ENCODE results near the gene TGFBR2. TPM values are rescaled to one million over a fixed set of nuclear protein-coding genes. Genes with fewer than 3 reads are reported as not detected.

Gene TGFBR2
- total RNA-seq = 71.5 and 72.1 TPM in 2 replicates
- long read RNA-seq, full-length matches to known transcripts = 1 of 51 reads
- long read RNA-seq, partial matches to known transcripts = 49 of 51 reads
- long read RNA-seq, other reads (novel, unspliced or antisense) = 1 of 51 reads

- Mint-ChIP-seq H3K9me3 (ENCODE audit: unreplicated experiment) (no peaks in the 10 kb centered on the region), H3K4me1 (ENCODE audit: unreplicated experiment) (peaks cover 42% of the 10 kb centered on the region), H3K27ac (ENCODE audit: unreplicated experiment) (peak within 1 kb of the TSS; percentile 88), H3K4me3 (ENCODE audit: unreplicated experiment) (peak within 1 kb of the TSS; percentile 92), H3K27me3 (ENCODE audit: unreplicated experiment) (no peaks in the 10 kb centered on the region), H3K36me3 (ENCODE audit: unreplicated experiment) (peaks cover 7% of the 10 kb centered on the region)
- TF ChIP-seq CTCF (IDR thresholded peaks at IDR 0.05) = no peak
- DNase-seq (ENCODE audit: extremely low spot score, unreplicated experiment) = peak; percentile 96
Observed at GRCh38 chr3:30606301-30607031, at the start of gene TGFBR2. Gene TGFBR2 (plus strand): TSS chr3:30606601. CDS start chr3:30606884, 283 bp downstream.

GRCh38 chr3:30557746-30558303, 48.6 kb upstream of the TGFBR2 start:
- DNase-seq (ENCODE audit: extremely low spot score, unreplicated experiment) = no peak
- Mint-ChIP-seq H3K4me3 (ENCODE audit: unreplicated experiment) (no peak overlapping the region), H3K27ac (ENCODE audit: unreplicated experiment) (no peak overlapping the region), H3K36me3 (ENCODE audit: unreplicated experiment) (no peaks in the 10 kb centered on the region), H3K4me1 (ENCODE audit: unreplicated experiment) (peaks cover 9% of the 10 kb centered on the region), H3K9me3 (ENCODE audit: unreplicated experiment) (peaks cover 3% of the 10 kb centered on the region), H3K27me3 (ENCODE audit: unreplicated experiment) (no peaks in the 10 kb centered on the region)
- TF ChIP-seq CTCF (IDR thresholded peaks at IDR 0.05) = no peak

GRCh38 chr3:30563956-30564355, 42.4 kb upstream of the TGFBR2 start:
- H3K27me3 Mint-ChIP-seq (ENCODE audit: unreplicated experiment) = no peaks in the 10 kb centered on the region
- H3K27ac Mint-ChIP-seq (ENCODE audit: unreplicated experiment) = no peak overlapping the region
- no peak overlapping the region for H3K4me3 Mint-ChIP-seq (ENCODE audit: unreplicated experiment)
- no peak for TF ChIP-seq CTCF (IDR thresholded peaks at IDR 0.05)
- no peaks in the 10 kb centered on the region for H3K9me3 Mint-ChIP-seq (ENCODE audit: unreplicated experiment)
- no peaks in the 10 kb centered on the region for H3K4me1 Mint-ChIP-seq (ENCODE audit: unreplicated experiment)
- no peaks in the 10 kb centered on the region for H3K36me3 Mint-ChIP-seq (ENCODE audit: unreplicated experiment)
- no peak for DNase-seq (ENCODE audit: extremely low spot score, unreplicated experiment)

- DNase-seq (ENCODE audit: extremely low spot score, unreplicated experiment) = no peak
- Mint-ChIP-seq H3K27ac (ENCODE audit: unreplicated experiment) (no peak overlapping the region), H3K36me3 (ENCODE audit: unreplicated experiment) (peaks cover 5% of the 10 kb centered on the region), H3K4me3 (ENCODE audit: unreplicated experiment) (no peak overlapping the region), H3K4me1 (ENCODE audit: unreplicated experiment) (no peaks in the 10 kb centered on the region), H3K27me3 (ENCODE audit: unreplicated experiment) (no peaks in the 10 kb centered on the region), H3K9me3 (ENCODE audit: unreplicated experiment) (peaks cover 6% of the 10 kb centered on the region)
- TF ChIP-seq CTCF (IDR thresholded peaks at IDR 0.05) = no peak
Observed at GRCh38 chr3:30567139-30567753, 39.2 kb upstream of the TGFBR2 start.

- Mint-ChIP-seq H3K4me1 (ENCODE audit: unreplicated experiment) (peaks cover 28% of the 10 kb centered on the region), H3K27me3 (ENCODE audit: unreplicated experiment) (no peaks in the 10 kb centered on the region), H3K9me3 (ENCODE audit: unreplicated experiment) (peaks cover 14% of the 10 kb centered on the region), H3K36me3 (ENCODE audit: unreplicated experiment) (peaks cover 4% of the 10 kb centered on the region), H3K27ac (ENCODE audit: unreplicated experiment) (no peak overlapping the region), H3K4me3 (ENCODE audit: unreplicated experiment) (no peak overlapping the region)
- DNase-seq (ENCODE audit: extremely low spot score, unreplicated experiment) = no peak
- TF ChIP-seq CTCF (IDR thresholded peaks at IDR 0.05) = no peak
Observed at GRCh38 chr3:30576946-30577345, 29.5 kb upstream of the TGFBR2 start.
